Measurements from ENCODE around the gene MFRP. TPM values are rescaled to one million over a fixed set of nuclear protein-coding genes. Genes with fewer than 3 reads are reported as not detected.

The MFRP gene
- total and polyA plus RNA-seq, 7 donors, result 0.01 to 0.05 TPM; not detected in 5

- DNase-seq, result no peak
- Histone ChIP-seq H3K36me3 (ENCODE audit: insufficient read depth in 1 of 2, low read depth in 1 of 2) (peaks cover 0 to 48% of the 10 kb centered on the region in 2 donors), H3K27ac (peak overlapping the region; percentile 89), H3K4me1 (peaks cover 62% of the 10 kb centered on the region), H3K27me3 (ENCODE audit: insufficient read depth in 3 of 3, low read length in 2 of 3) (no peaks in the 10 kb centered on the region), H3K9me3 (no peaks in the 10 kb centered on the region), H3K4me3 (no peak overlapping the region)
- intact Hi-C loops (cut with DNase I), result no loop called here
- ATAC-seq, result peak; percentile 43 to 55 (median 48)
- 70 to 87% (median 86%) methylated on average over 7 of the region's 7 CpGs for WGBS, 3 donors
- no peak for TF ChIP-seq CTCF (IDR thresholded peaks at IDR 0.05)
Observed at GRCh38 chr11:119305556-119306372, 40.7 kb downstream of the MFRP start.

GRCh38 chr11:119303227-119303718 is 43.2 kb downstream of the MFRP start:
- peaks cover 85% of the 10 kb centered on the region for H3K4me1 ChIP-seq
- H3K27me3 ChIP-seq (ENCODE audit: insufficient read depth in 3 of 3, low read length in 2 of 3), result no peaks in the 10 kb centered on the region
- ATAC-seq, result peak; percentile 25 to 48 (median 46)
- peak overlapping the region; percentile 89 for H3K27ac ChIP-seq
- H3K36me3 ChIP-seq (ENCODE audit: insufficient read depth in 1 of 2, low read depth in 1 of 2), result peaks cover 0 to 42% of the 10 kb centered on the region in 2 donors
- no peak for DNase-seq
- H3K4me3 ChIP-seq, result no peak overlapping the region
- no peak for TF ChIP-seq CTCF (IDR thresholded peaks at IDR 0.05)
- intact Hi-C loops (cut with DNase I), result no loop called here
- 36 to 39% (median 36%) methylated on average over 5 of the region's 5 CpGs for WGBS, 3 donors
- no peaks in the 10 kb centered on the region for H3K9me3 ChIP-seq

- Histone ChIP-seq H3K4me3 (peak overlapping the region; percentile 2), H3K27me3 (ENCODE audit: insufficient read depth in 3 of 3, low read length in 2 of 3) (no peaks in the 10 kb centered on the region), H3K27ac (peak overlapping the region; percentile 89), H3K36me3 (ENCODE audit: insufficient read depth in 1 of 2, low read depth in 1 of 2) (peaks cover 0 to 56% of the 10 kb centered on the region in 2 donors), H3K4me1 (peaks cover 81% of the 10 kb centered on the region), H3K9me3 (no peaks in the 10 kb centered on the region)
- TF ChIP-seq CTCF (IDR thresholded peaks at IDR 0.05), result no peak
- ATAC-seq (peak; percentile 59 to 73 (median 70)), DNase-seq (no peak)
- intact Hi-C loops (cut with DNase I), result no loop called here
- WGBS, 3 donors, result 21 to 45% (median 40%) methylated on average over 3 of the region's 3 CpGs
Observed at GRCh38 chr11:119300198-119300964, 46.1 kb downstream of the MFRP start.

- peaks cover 0 to 56% of the 10 kb centered on the region in 2 donors for H3K36me3 ChIP-seq (ENCODE audit: insufficient read depth in 1 of 2, low read depth in 1 of 2)
- intact Hi-C loops (cut with DNase I), result loop anchor here in 1 of 2 donors (2.0 kb wide), 1 partner anchor 35 kb away; the partner anchor contains the start of gene RNF26
- ATAC-seq, result peak in 1 of 4 donors; percentile 1
- DNase-seq, result no peak
- H3K27ac ChIP-seq, result peak overlapping the region; percentile 89
- peaks cover 71% of the 10 kb centered on the region for H3K4me1 ChIP-seq
- H3K9me3 ChIP-seq, result no peaks in the 10 kb centered on the region
- no peak for TF ChIP-seq CTCF (IDR thresholded peaks at IDR 0.05)
- no peaks in the 10 kb centered on the region for H3K27me3 ChIP-seq (ENCODE audit: insufficient read depth in 3 of 3, low read length in 2 of 3)
- WGBS, 3 donors, result 59 to 67% (median 64%) methylated on average over 9 of the region's 9 CpGs
- H3K4me3 ChIP-seq, result no peak overlapping the region
Observed at GRCh38 chr11:119299416-119299815, 47.1 kb downstream of the MFRP start.
